HFF-Myc (cell line): Measurements from ENCODE around the gene ACTR5.

ENCODE experiments used
- DNase-seq: peaks from one replicate; pipeline ENCODE4 v3.0.0-alpha.2; 2011; ENCODE audit warnings: low read depth; ENCODE audit errors: extremely low read depth
- H3K4me3 ChIP-seq: replicated peaks from 2 replicates; pipeline ENCODE4 v1.5.1; 2011; ENCODE audit warnings: low read depth, mild to moderate bottlenecking, control low read depth, low read length
- TF ChIP-seq, protein P1 (sequence below): IDR thresholded peaks from 2 replicates; pipeline ENCODE4 v1.5.1; 2012; ENCODE audit warnings: mild to moderate bottlenecking, low read depth, low read length, control low read depth; ENCODE audit errors: missing control alignments

Gene ACTR5

DNA sequence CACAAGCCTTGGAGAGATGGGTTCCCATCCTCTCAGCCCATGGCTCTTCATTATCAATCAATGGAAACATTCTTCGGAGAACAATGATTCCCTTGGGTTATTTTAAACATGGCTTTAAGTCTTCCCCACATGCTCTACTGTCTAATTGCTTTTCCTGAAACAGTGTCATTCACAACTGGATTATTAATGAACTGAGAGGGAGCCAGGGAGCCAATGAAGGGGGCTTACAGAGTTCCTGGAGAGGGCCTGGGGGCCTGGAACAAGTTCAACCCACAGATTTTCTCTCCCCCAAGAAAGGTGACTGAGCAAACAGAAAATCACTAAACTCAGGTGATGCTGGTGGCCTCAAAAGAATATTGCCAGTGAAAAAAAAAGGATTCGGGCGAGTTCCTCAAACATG, 56.0 kb downstream of the ACTR5 start:
- no peak for DNase-seq
- H3K4me3 ChIP-seq: no peak overlapping the region
- TF ChIP-seq, protein P1, sequence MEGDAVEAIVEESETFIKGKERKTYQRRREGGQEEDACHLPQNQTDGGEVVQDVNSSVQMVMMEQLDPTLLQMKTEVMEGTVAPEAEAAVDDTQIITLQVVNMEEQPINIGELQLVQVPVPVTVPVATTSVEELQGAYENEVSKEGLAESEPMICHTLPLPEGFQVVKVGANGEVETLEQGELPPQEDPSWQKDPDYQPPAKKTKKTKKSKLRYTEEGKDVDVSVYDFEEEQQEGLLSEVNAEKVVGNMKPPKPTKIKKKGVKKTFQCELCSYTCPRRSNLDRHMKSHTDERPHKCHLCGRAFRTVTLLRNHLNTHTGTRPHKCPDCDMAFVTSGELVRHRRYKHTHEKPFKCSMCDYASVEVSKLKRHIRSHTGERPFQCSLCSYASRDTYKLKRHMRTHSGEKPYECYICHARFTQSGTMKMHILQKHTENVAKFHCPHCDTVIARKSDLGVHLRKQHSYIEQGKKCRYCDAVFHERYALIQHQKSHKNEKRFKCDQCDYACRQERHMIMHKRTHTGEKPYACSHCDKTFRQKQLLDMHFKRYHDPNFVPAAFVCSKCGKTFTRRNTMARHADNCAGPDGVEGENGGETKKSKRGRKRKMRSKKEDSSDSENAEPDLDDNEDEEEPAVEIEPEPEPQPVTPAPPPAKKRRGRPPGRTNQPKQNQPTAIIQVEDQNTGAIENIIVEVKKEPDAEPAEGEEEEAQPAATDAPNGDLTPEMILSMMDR: no peak

DNA sequence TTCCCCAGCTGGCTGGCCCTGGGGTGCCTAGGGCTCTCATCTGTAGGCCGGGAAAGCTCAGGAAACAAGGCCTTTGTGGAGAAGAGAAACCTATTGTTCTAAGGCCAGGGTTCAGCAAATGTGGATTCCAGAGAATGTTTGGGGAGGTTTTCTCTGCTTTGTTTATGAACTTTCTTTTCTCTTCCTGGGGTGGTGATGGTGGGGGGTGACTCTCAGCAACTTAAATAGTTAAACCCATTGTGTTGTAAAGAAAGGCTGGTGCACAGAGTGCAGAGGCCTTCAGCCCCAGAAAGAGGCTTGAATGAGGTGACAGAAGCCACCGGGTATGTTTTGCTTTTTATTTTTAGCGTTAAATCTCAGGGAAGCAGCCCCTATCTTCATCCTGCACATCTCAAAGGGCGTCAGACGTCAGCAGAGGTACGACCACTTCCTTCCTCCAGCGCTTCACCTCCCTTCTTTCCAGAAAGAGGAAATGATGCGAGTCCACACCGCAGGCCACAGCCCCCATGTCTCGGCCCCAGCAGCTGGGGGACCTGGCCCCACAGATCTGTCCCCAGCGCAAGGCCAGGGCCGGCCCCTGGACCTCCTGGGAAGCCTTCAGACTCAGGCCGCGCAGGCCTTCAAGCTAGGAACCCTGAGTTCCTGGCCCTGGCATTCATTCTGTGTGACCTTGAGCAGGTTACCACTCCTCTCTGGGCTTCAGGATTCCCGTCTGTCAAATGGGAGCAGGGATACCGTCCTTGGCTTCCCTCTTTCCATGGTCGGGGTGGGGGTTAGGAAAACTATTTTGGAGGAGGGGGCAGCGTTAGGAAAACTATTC, 56.6 kb downstream of the ACTR5 start:
- H3K4me3 ChIP-seq: peak overlapping the region; percentile 33
- DNase-seq: no peak
- TF ChIP-seq, protein P1: no peak

DNA sequence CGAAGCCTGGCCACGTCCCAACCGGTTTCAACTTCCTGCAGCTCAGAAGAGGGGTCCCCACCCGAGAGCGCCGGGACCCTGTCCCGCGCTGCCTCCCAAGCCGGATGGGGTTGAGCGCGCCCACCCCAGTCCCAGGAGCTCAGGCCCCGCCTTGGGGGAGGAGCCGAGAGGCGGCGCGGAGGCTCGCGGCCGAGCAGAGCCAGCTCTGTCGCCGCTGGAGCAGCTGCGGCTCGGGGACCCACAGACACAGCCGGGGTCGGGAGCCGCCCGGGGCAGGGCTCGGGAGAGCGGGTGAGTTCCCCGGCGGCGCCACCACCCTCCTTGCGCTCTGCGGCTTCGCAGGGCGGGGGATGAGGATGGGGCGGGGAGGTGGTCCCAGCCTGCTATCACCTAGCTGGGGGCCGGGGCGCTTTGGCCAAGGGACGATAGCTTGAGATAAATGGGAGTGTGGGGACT, 57.3 kb downstream of the ACTR5 start, which contains the start of gene PPP1R16B:
Gene PPP1R16B (plus strand): TSS at position 196 of the 456 bp plus-strand sequence. CDS start 30,229 bp downstream, outside the sequence.
- TF ChIP-seq, protein P1: no peak
- no peak for DNase-seq
- peak within 1 kb of the TSS; percentile 33 for H3K4me3 ChIP-seq

DNA sequence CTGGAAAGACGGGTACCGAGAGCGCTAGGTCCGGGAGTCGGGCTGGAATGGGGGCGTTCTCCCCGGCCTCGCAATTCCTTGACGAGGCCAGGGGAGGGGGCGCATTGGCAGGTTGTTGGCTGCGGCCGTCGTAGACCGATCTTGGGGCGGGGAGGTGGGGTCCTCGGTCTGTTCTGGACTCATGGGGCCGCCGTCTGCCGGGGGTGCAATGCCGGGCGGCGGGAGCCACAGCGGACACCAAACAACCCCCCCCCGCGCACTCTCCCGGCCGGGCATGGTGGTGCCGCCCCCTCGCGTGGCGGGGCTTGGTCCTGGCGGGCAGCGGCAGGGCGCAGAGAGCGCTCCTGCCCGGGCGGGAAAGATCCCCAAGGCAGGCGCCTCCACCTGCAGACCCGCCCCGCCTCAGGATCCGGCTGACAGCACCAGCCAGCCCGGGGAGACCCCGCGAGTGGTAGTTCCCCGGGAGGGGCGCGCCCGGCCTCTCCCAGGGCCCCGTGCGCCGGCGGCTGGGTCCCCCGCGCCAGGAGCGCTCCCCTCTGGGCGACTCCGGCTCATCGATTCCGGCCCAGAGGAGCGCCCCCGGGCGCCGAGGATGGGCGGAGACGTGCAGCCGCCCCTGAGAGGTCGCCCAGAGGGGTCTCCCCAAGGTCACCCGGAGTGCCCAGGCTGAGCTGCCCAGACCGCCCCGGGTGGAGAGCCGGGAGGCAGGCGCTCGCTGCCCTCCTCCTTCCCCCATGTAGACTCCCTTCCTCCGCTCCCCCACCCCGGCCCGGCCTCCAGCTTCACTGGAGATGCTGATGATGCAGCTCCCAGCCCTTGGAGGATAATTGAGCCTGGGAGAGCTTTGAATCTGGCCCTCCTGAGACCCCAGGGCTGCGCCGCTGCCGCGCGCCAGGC, 57.9 kb downstream of the ACTR5 start:
- peak overlapping the region; percentile 33 for H3K4me3 ChIP-seq
- DNase-seq: no peak
- TF ChIP-seq, protein P1: no peak

DNA sequence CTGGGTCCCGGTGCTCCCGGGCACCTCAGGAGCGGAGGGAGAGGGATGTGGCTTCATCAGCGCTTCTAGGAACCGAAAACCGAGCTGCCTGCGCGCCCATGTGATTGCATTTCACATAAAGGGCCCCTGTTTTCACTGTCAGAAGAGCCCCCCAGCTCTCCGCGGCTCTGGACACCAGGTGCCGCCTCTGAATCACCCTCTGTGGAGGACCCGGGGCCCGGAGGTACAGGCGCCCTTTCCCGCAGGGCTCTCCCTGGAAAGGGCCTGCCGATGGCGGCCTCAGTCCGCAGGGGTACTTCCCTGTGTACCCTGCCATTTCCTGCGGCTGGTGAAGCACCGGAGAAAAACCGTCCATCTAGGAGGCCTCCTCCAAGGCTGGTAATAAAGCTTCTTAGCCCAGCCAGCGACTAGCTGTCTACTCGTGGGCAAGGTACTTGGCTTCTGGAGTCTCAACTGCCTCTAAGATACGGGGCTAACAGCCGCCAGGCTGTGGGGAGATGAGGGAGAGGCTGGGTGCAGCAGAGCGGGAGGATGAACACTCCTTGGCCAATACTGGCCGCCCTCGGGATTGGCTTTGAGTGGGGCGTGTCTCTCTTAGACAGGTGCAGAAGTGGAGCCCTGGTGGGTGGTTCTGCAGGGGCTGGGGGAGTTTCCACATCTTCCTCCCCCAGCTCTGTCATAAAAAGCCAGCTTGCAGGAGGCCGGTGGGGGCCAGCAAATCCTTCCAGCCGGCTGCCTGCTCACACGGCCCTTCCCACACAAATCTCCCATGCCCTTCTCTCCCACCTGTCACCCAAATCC, 58.8 kb downstream of the ACTR5 start:
- TF ChIP-seq, protein P1: no peak
- no peak for DNase-seq
- H3K4me3 ChIP-seq: no peak overlapping the region

DNA sequence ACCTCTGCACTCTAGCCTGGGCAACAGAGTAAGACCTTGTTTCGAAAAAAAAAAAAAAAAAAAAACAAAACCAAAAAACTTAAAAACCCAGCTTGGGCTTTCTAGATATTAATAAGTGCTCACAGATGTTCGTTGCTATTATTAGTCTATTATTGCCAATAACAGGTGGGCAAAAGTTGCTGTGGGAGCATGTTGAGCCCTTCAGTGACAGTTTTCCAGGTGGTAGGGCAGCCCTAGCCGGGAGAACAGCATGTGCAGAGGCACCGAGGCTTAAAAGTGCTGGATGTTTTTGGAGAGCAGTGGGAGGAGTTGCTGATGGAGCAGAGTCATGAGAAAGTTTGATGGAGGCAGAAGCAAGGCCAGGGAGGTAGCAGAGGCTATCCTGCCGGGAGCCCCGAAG, 61.7 kb downstream of the ACTR5 start:
- no peak for DNase-seq
- H3K4me3 ChIP-seq: no peak overlapping the region
- TF ChIP-seq, protein P1: no peak
